ENCODE results near the gene FRMD4A. TPM values are rescaled to one million over a fixed set of nuclear protein-coding genes. Genes with fewer than 3 reads are reported as not detected.

Gene FRMD4A
- total RNA-seq, 1 donor from 2014 or later = 0.64 TPM

GRCh38 chr10:14060320-14061070 is 270.2 kb downstream of the FRMD4A start:
- Mint-ChIP-seq H3K27ac (no peak overlapping the region), H3K9me3 (no peaks in the 10 kb centered on the region), H3K27me3 (peaks cover 6% of the 10 kb centered on the region), H3K36me3 (ENCODE audit: low read depth) (no peaks in the 10 kb centered on the region), H3K4me1 (no peaks in the 10 kb centered on the region), H3K4me3 (no peak overlapping the region)
- ATAC-seq (ENCODE audit: low read depth) = no peak
- CTCF ChIA-PET = no interaction called here
- TF ChIP-seq CTCF (IDR thresholded peaks at IDR 0.05) = no peak
- POLR2A ChIA-PET = no interaction called here
- no peak for DNase-seq
- intact Hi-C loops (cut with micrococcal nuclease) = no loop called here

GRCh38 chr10:14056610-14057332 is 274.0 kb downstream of the FRMD4A start:
- Mint-ChIP-seq H3K4me3 (no peak overlapping the region), H3K27me3 (peaks cover 7% of the 10 kb centered on the region), H3K27ac (no peak overlapping the region), H3K4me1 (no peaks in the 10 kb centered on the region), H3K36me3 (ENCODE audit: low read depth) (no peaks in the 10 kb centered on the region), H3K9me3 (peaks cover 7% of the 10 kb centered on the region)
- ChIA-PET POLR2A (no interaction called here), CTCF (no interaction called here)
- no peak for TF ChIP-seq CTCF (IDR thresholded peaks at IDR 0.05)
- intact Hi-C loops (cut with micrococcal nuclease) = no loop called here
- ATAC-seq (ENCODE audit: low read depth) = no peak
- no peak for DNase-seq

GRCh38 chr10:14052931-14053330 is 277.8 kb downstream of the FRMD4A start:
- Mint-ChIP-seq H3K4me3 (no peak overlapping the region), H3K9me3 (peaks cover 8% of the 10 kb centered on the region), H3K27me3 (peaks cover 7% of the 10 kb centered on the region), H3K36me3 (ENCODE audit: low read depth) (no peaks in the 10 kb centered on the region), H3K4me1 (no peaks in the 10 kb centered on the region), H3K27ac (no peak overlapping the region)
- DNase-seq (no peak), ATAC-seq (ENCODE audit: low read depth) (no peak)
- ChIA-PET CTCF (no interaction called here), POLR2A (no interaction called here)
- intact Hi-C loops (cut with micrococcal nuclease) = no loop called here
- no peak for TF ChIP-seq CTCF (IDR thresholded peaks at IDR 0.05)

- no peak for TF ChIP-seq CTCF (IDR thresholded peaks at IDR 0.05)
- Mint-ChIP-seq H3K4me3 (no peak overlapping the region), H3K9me3 (peaks cover 8% of the 10 kb centered on the region), H3K4me1 (no peaks in the 10 kb centered on the region), H3K27me3 (peaks cover 3% of the 10 kb centered on the region), H3K27ac (no peak overlapping the region), H3K36me3 (ENCODE audit: low read depth) (no peaks in the 10 kb centered on the region)
- intact Hi-C loops (cut with micrococcal nuclease) = no loop called here
- ChIA-PET CTCF (no interaction called here), POLR2A (no interaction called here)
- no peak for DNase-seq
- ATAC-seq (ENCODE audit: low read depth) = no peak
These were observed 280.1 kb downstream of the FRMD4A start for GRCh38 chr10:14050598-14050997.

GRCh38 chr10:14048930-14049613 is 281.7 kb downstream of the FRMD4A start:
- TF ChIP-seq CTCF (IDR thresholded peaks at IDR 0.05) = no peak
- DNase-seq = no peak
- intact Hi-C loops (cut with micrococcal nuclease) = no loop called here
- Mint-ChIP-seq H3K27me3 (no peaks in the 10 kb centered on the region), H3K4me1 (no peaks in the 10 kb centered on the region), H3K9me3 (peaks cover 4% of the 10 kb centered on the region), H3K27ac (no peak overlapping the region), H3K4me3 (no peak overlapping the region), H3K36me3 (ENCODE audit: low read depth) (no peaks in the 10 kb centered on the region)
- ChIA-PET CTCF (no interaction called here), POLR2A (no interaction called here)
- no peak for ATAC-seq (ENCODE audit: low read depth)

Data from activated B cell treated with CpG ODN at 0.5 μM for 24 hours (primary cell).